ENCODE data around the gene KIN.
"Not testable (repeated sequence)": the region's sequence is repeated elsewhere in the genome, so short reads cannot be mapped to it uniquely, and the experiment has no call there.

The KIN gene

GRCh38 chr10:7750222-7750621 is 37.6 kb downstream of the KIN start:
- no peak for TF ChIP-seq CTCF (IDR thresholded peaks at IDR 0.05)
- H3K9me3 ChIP-seq, result no peaks in the 10 kb centered on the region
- peaks cover 54% of the 10 kb centered on the region for H3K36me3 ChIP-seq
- no peaks in the 10 kb centered on the region for H3K4me1 ChIP-seq (ENCODE audit: control insufficient read depth in 1 of 2, insufficient read depth in 1 of 2, low read depth in 1 of 2, low read length in 1 of 2)
- H3K27me3 ChIP-seq, result no peaks in the 10 kb centered on the region
- H3K27ac ChIP-seq, result no peak overlapping the region
- no peak overlapping the region for H3K4me3 ChIP-seq (ENCODE audit: low read depth in 1 of 2, low read length in 1 of 2)

DNA sequence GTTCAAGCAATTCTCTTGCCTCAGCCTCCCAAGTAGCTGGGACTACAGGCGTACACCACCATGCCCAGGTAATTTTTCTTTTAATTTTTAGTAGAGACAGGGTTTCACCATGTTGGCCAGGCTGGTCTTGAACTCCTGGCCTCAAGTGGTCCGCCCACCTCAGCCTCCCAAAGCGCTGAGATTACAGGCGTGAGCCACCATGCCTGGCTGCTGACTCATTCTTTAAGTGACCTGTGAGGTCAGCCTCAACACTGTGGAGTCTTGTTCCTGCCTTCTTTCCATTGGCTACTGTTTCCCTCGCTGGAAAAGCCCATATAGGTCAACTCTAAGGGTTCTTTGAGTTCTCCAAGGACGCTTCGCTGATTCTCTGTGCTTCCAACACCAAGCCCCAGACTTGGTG is 39.2 kb downstream of the KIN start:
- not testable (repeated sequence) for H3K4me1 ChIP-seq (ENCODE audit: control insufficient read depth in 1 of 2, insufficient read depth in 1 of 2, low read depth in 1 of 2, low read length in 1 of 2); H3K27ac ChIP-seq; H3K4me3 ChIP-seq (ENCODE audit: low read depth in 1 of 2, low read length in 1 of 2); H3K27me3 ChIP-seq; H3K9me3 ChIP-seq
- peaks cover 38% of the 10 kb centered on the region for H3K36me3 ChIP-seq

DNA sequence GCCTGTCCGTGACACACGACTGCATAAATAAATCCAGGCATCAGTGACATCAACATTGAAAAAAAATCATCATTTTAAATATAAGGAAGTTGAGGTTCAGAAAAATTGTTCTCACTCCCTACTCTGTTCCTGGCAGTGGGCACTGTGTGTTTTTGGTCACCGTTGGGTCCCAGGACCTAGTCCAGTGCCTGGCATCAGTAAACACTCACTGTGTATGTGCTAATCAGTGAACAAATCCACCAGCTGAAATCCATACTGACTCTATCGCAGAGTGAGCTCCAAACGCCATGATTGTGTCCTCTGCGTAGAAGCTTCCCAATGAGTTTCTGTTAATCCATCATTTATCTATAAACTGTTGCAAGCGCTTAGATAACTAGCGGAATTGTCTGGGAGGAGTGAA is 43.5 kb downstream of the KIN start:
- no peak for TF ChIP-seq CTCF (IDR thresholded peaks at IDR 0.05)
- H3K36me3 ChIP-seq, result no peaks in the 10 kb centered on the region

DNA sequence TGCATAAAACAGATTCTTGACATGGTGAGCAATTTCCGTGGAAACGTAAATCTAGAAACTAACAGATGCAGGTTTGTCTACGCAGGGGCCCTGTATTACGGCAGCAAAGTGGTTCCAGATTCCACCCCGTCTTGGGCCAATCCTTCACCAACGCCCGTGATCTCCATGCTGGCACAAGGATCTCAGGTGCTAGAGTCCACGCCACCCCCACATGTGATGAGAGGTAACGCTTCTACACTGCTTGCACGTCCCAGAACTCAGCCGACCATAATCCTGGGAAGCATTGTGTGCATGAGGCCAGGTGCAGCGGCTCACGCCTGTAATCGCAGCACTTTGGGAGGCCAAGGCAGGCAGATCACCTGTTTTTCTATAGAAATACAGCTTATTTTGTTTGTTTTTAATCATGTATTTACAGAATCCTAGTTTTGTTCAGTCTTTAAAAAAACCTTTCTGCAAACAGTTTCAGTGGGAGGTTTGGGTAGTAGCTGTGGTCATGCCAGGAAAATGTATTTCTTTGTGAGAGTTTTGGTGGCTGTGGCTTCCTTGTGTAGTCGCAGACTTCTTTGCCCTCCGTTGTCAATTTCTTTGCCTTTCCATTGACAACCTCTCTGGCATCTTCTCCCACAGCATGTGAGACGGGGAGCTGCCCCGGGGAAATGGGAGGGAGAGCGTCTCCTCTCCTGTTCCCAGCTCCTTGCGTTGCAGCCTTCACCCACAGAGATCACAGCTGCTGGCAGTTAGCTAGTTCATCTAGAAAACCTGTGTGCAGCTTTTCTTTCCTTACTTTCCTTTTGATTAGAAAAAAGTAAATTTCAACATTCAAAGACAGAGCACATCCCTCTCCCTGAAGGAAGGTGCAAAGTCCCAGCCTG is 49.0 kb downstream of the KIN start:
- Histone ChIP-seq H3K4me1 (ENCODE audit: control insufficient read depth in 1 of 2, insufficient read depth in 1 of 2, low read depth in 1 of 2, low read length in 1 of 2) (no peaks in the 10 kb centered on the region), H3K4me3 (ENCODE audit: low read depth in 1 of 2, low read length in 1 of 2) (no peak overlapping the region), H3K36me3 (no peaks in the 10 kb centered on the region), H3K9me3 (no peaks in the 10 kb centered on the region), H3K27me3 (no peaks in the 10 kb centered on the region), H3K27ac (no peak overlapping the region)
- no peak for TF ChIP-seq CTCF (IDR thresholded peaks at IDR 0.05)

More for the DNA sequence above, 43.5 kb downstream of the KIN start:
- Histone ChIP-seq H3K27ac (no peak overlapping the region), H3K27me3 (no peaks in the 10 kb centered on the region), H3K9me3 (no peaks in the 10 kb centered on the region), H3K4me3 (ENCODE audit: low read depth in 1 of 2, low read length in 1 of 2) (no peak overlapping the region), H3K4me1 (ENCODE audit: control insufficient read depth in 1 of 2, insufficient read depth in 1 of 2, low read depth in 1 of 2, low read length in 1 of 2) (no peaks in the 10 kb centered on the region)

- TF ChIP-seq CTCF (IDR thresholded peaks at IDR 0.05), result no peak
Measured at GRCh38 chr10:7734821-7735220, 53.0 kb downstream of the KIN start.

GRCh38 chr10:7722927-7723529 is 64.8 kb downstream of the KIN start:
- H3K36me3 ChIP-seq, result no peaks in the 10 kb centered on the region
- H3K27ac ChIP-seq, result no peak overlapping the region
- peaks cover 18% of the 10 kb centered on the region for H3K27me3 ChIP-seq
- no peaks in the 10 kb centered on the region for H3K9me3 ChIP-seq
- H3K4me1 ChIP-seq (ENCODE audit: control insufficient read depth in 1 of 2, insufficient read depth in 1 of 2, low read depth in 1 of 2, low read length in 1 of 2), result no peaks in the 10 kb centered on the region
- TF ChIP-seq CTCF (IDR thresholded peaks at IDR 0.05), result no peak
- no peak overlapping the region for H3K4me3 ChIP-seq (ENCODE audit: low read depth in 1 of 2, low read length in 1 of 2)

More at GRCh38 chr10:7734821-7735220, 53.0 kb downstream of the KIN start:
- H3K36me3 ChIP-seq, result no peaks in the 10 kb centered on the region
- no peaks in the 10 kb centered on the region for H3K9me3 ChIP-seq
- no peaks in the 10 kb centered on the region for H3K4me1 ChIP-seq (ENCODE audit: control insufficient read depth in 1 of 2, insufficient read depth in 1 of 2, low read depth in 1 of 2, low read length in 1 of 2)
- no peak overlapping the region for H3K27ac ChIP-seq
- H3K27me3 ChIP-seq, result no peaks in the 10 kb centered on the region
- no peak overlapping the region for H3K4me3 ChIP-seq (ENCODE audit: low read depth in 1 of 2, low read length in 1 of 2)

All from neutrophil (primary cell).